H9 (cell line): ENCODE results near the gene CDC42EP4. TPM values are rescaled to one million over a fixed set of nuclear protein-coding genes. Genes with fewer than 3 reads are reported as not detected.

ENCODE experiments used
- DNase-seq: peaks from one replicate; pipeline ENCODE4 v3.0.0-alpha.2; 2017
- H2AFZ ChIP-seq: one replicate; pipeline ENCODE4 v1.6.1; 2013; ENCODE audit warnings: mild to moderate bottlenecking, low read length, control low read depth, moderate library complexity
- H2AK5ac ChIP-seq: 2 replicates; pipeline ENCODE4 v1.6.1; 2013; ENCODE audit warnings: low read length, control low read depth, mixed read lengths; ENCODE audit not compliant: insufficient read length
- H2BK120ac ChIP-seq: one replicate; pipeline ENCODE4 v1.6.1; 2013; ENCODE audit warnings: low read depth, mild to moderate bottlenecking, low read length, control low read depth, inconsistent platforms; ENCODE audit not compliant: poor library complexity, severe bottlenecking
- H2BK12ac ChIP-seq: 2 replicates; pipeline ENCODE4 v1.6.1; 2013; ENCODE audit warnings: low read length, control low read depth, mixed read lengths, low read depth; ENCODE audit not compliant: insufficient read length
- H2BK15ac ChIP-seq: 2 replicates; pipeline ENCODE4 v1.6.1; 2013; ENCODE audit warnings: low read depth, low read length, control low read depth
- H2BK20ac ChIP-seq: one replicate; pipeline ENCODE4 v1.6.1; 2013; ENCODE audit warnings: low read depth, mild to moderate bottlenecking, low read length, control low read depth, inconsistent platforms; ENCODE audit not compliant: poor library complexity, severe bottlenecking
- H2BK5ac ChIP-seq: 2 replicates; pipeline ENCODE4 v1.6.1; 2013; ENCODE audit warnings: low read length, control low read depth, mixed read lengths; ENCODE audit not compliant: insufficient read length
- H3K14ac ChIP-seq: 2 replicates; pipeline ENCODE4 v1.6.1; 2013; ENCODE audit warnings: low read length, control low read depth; ENCODE audit not compliant: insufficient read depth
- H3K18ac ChIP-seq: 2 replicates; pipeline ENCODE4 v1.6.1; 2013; ENCODE audit warnings: low read depth, mild to moderate bottlenecking, mixed read lengths, low read length, control low read depth; ENCODE audit not compliant: insufficient read length
- H3K23ac ChIP-seq: 2 replicates; pipeline ENCODE4 v1.6.1; 2013; ENCODE audit warnings: low read length, control low read depth, mixed read lengths, low read depth; ENCODE audit not compliant: insufficient read length
- H3K23me2 ChIP-seq: 2 replicates; pipeline ENCODE4 v1.6.1; 2013; ENCODE audit warnings: low read depth, mild to moderate bottlenecking, mixed read lengths, low read length, control low read depth; ENCODE audit not compliant: insufficient read length, poor library complexity, severe bottlenecking
- H3K27ac ChIP-seq: 2 replicates; pipeline ENCODE4 v1.5.1; 2013; ENCODE audit warnings: low read length, control low read depth, mixed read lengths, low read depth; ENCODE audit not compliant: insufficient read length
- H3K27me3 ChIP-seq: 2 replicates; pipeline ENCODE4 v1.6.1; 2013; ENCODE audit warnings: low read length, control low read depth, inconsistent platforms; ENCODE audit not compliant: insufficient read depth
- H3K4ac ChIP-seq: 2 replicates; pipeline ENCODE4 v1.6.1; 2013; ENCODE audit warnings: low read depth, mild to moderate bottlenecking, control low read depth, inconsistent platforms, low read length, moderate library complexity
- H3K4me1 ChIP-seq: 2 replicates; pipeline ENCODE4 v1.6.1; 2013; ENCODE audit warnings: low read length, control low read depth, inconsistent platforms; ENCODE audit not compliant: insufficient read depth
- H3K4me2 ChIP-seq: 2 replicates; pipeline ENCODE4 v1.6.1; 2013; ENCODE audit warnings: low read length, control low read depth, mixed read lengths; ENCODE audit not compliant: insufficient read length, insufficient read depth
- H3K56ac ChIP-seq: 2 replicates; pipeline ENCODE4 v1.6.1; 2013; ENCODE audit warnings: low read depth, mild to moderate bottlenecking, mixed read lengths, low read length, control low read depth; ENCODE audit not compliant: insufficient read length
- H3K79me1 ChIP-seq: 2 replicates; pipeline ENCODE4 v1.6.1; 2013; ENCODE audit warnings: low read depth, mild to moderate bottlenecking, moderate library complexity, low read length, control low read depth, inconsistent platforms; ENCODE audit not compliant: insufficient read depth, poor library complexity, severe bottlenecking
- H3K79me2 ChIP-seq: 2 replicates; pipeline ENCODE4 v1.6.1; 2013; ENCODE audit warnings: low read length, control low read depth, inconsistent platforms; ENCODE audit not compliant: insufficient read depth
- H3K9ac ChIP-seq: 2 replicates; pipeline ENCODE4 v1.6.1; 2013; ENCODE audit warnings: low read length, control low read depth, mixed read lengths; ENCODE audit not compliant: insufficient read length; ENCODE audit errors: extremely low read depth
- H3K9me3 ChIP-seq: one replicate; pipeline ENCODE4 v1.6.1; 2013; ENCODE audit warnings: low read depth, low read length, inconsistent platforms; ENCODE audit not compliant: control insufficient read depth
- H3T11ph ChIP-seq: one replicate; pipeline ENCODE4 v1.6.1; 2013; ENCODE audit warnings: mild to moderate bottlenecking, low read length, control low read depth, inconsistent platforms
- H4K20me1 ChIP-seq: one replicate; pipeline ENCODE4 v1.6.1; 2013; ENCODE audit not compliant: control insufficient read depth, insufficient read length, insufficient read depth
- H4K5ac ChIP-seq: 2 replicates; pipeline ENCODE4 v1.6.1; 2013; ENCODE audit warnings: low read depth, mild to moderate bottlenecking, mixed read lengths, low read length, control low read depth; ENCODE audit not compliant: insufficient read length
- H4K8ac ChIP-seq: replicated peaks from 2 replicates; pipeline ENCODE4 v1.6.1; 2013; ENCODE audit warnings: low read length, control low read depth, mixed read lengths, low read depth; ENCODE audit not compliant: insufficient read length
- H4K91ac ChIP-seq: 2 replicates; pipeline ENCODE4 v1.6.1; 2013; ENCODE audit warnings: low read depth, mild to moderate bottlenecking, moderate library complexity, mixed read lengths, low read length, control low read depth; ENCODE audit not compliant: insufficient read length
- H3K27ac Mint-ChIP-seq, 3 experiments: 2 replicates in 2 of 3; 3 replicates in 1 of 3; pipeline ENCODE4 v1.8.0; 2020 to 2021; ENCODE audit warnings: mixed read lengths in 3 of 3, mild to moderate bottlenecking in 1 of 3, moderate library complexity in 1 of 3
- H3K27me3 Mint-ChIP-seq: 2 replicates; pipeline ENCODE4 v1.8.0; 2021; ENCODE audit warnings: low read depth, mild to moderate bottlenecking, moderate library complexity, mixed read lengths
- H3K36me3 Mint-ChIP-seq, 3 experiments: 2 replicates in 2 of 3; 3 replicates in 1 of 3; pipeline ENCODE4 v1.8.0; 2020 to 2021; ENCODE audit warnings: low read depth in 3 of 3, mixed read lengths in 3 of 3; ENCODE audit not compliant: insufficient read depth in 1 of 3
- H3K4me1 Mint-ChIP-seq, 2 experiments: 2 replicates each; pipeline ENCODE4 v1.8.0; 2020; ENCODE audit warnings: mixed read lengths in 2 of 2
- H3K4me3 Mint-ChIP-seq, 2 experiments: 2 replicates in 1 of 2; 3 replicates in 1 of 2; pipeline ENCODE4 v1.8.0; 2020 to 2021; ENCODE audit warnings: mild to moderate bottlenecking in 2 of 2, mixed read lengths in 2 of 2, moderate library complexity in 1 of 2
- H3K9me3 Mint-ChIP-seq, 2 experiments: 2 replicates in 1 of 2; 3 replicates in 1 of 2; pipeline ENCODE4 v1.8.0; 2020; ENCODE audit warnings: mild to moderate bottlenecking in 2 of 2, mixed read lengths in 2 of 2, moderate library complexity in 1 of 2
- CTCF ChIP-seq: fragments of 200-600 bp; sonication (generic); conservative IDR thresholded peaks from 3 replicates; pipeline ENCODE4 v1.8.0; 2021; ENCODE audit warnings: antibody characterized with exemption, mild to moderate bottlenecking
- WGBS: extraction: QIAGEN DNeasy Blood & Tissue Kit; methylation state at CpG from one replicate; pipeline ENCODE4 v1.1.7; 2013; ENCODE audit warnings: missing lambda C conversion rate, low lambda C conversion rate, mixed read lengths; ENCODE audit not compliant: insufficient read length; ENCODE audit errors: extremely low coverage; 5-methylcytosine and 5-hydroxymethylcytosine counted together
- total RNA-seq: library from RNA; stranded (reverse); gene quantifications from 2 replicates; pipeline ENCODE4 v1.2.1, GENCODE V29; 2021

Gene CDC42EP4
- total RNA-seq, 1 experiment from 2014 or later = 27.1 TPM

GRCh38 chr17:73261617-73261951 lies 50.2 kb downstream of the CDC42EP4 start, which contains the start of gene CPSF4L:
CPSF4L (minus strand) TSS chr17:73261880; CDS start chr17:73261818, 62 bp downstream.
- Histone ChIP-seq H2BK120ac (no peak within 1 kb of the TSS), H4K8ac (no peak within 1 kb of the TSS), H4K20me1 (no peaks in the 10 kb centered on the region), H3K4ac (no peak within 1 kb of the TSS), H2BK15ac (no peak within 1 kb of the TSS), H3K23ac (no peak within 1 kb of the TSS), H3K4me1 (peaks cover 3% of the 10 kb centered on the region; the same call in 1 of the 2 replicates), H3K9ac (no peak within 1 kb of the TSS), H2BK20ac (no peak within 1 kb of the TSS), H3T11ph (no peak within 1 kb of the TSS), H3K18ac (peak within 1 kb of the TSS; percentile 52), H3K14ac (no peak within 1 kb of the TSS; the same call in 1 of the 2 replicates), H3K4me2 (peak within 1 kb of the TSS; percentile 4), H2AFZ (no peak within 1 kb of the TSS), H3K79me1 (no peaks in the 10 kb centered on the region), H3K79me2 (no peaks in the 10 kb centered on the region), H3K27ac (no peak within 1 kb of the TSS), H3K9me3 (no peaks in the 10 kb centered on the region), H3K27me3 (no peaks in the 10 kb centered on the region; the same call in 1 of the 2 replicates), H4K5ac (no peak within 1 kb of the TSS), H2AK5ac (no peak within 1 kb of the TSS), H2BK5ac (no peak within 1 kb of the TSS), H3K23me2 (no peaks in the 10 kb centered on the region), H3K56ac (no peak within 1 kb of the TSS), H4K91ac (no peak within 1 kb of the TSS), H2BK12ac (no peak within 1 kb of the TSS)
- no peak for TF ChIP-seq CTCF
- DNase-seq = no peak
- H3K9me3 Mint-ChIP-seq = no peaks in the 10 kb centered on the region
- H3K4me1 Mint-ChIP-seq = peaks cover 23 to 36% of the 10 kb centered on the region in 2 experiments
- no peaks in the 10 kb centered on the region for H3K36me3 Mint-ChIP-seq
- H3K27ac Mint-ChIP-seq = peak within 1 kb of the TSS in 2 of 3 experiments; percentile 62 to 68; a peak in 1 of 7 replicates
- peaks cover 27% of the 10 kb centered on the region for H3K27me3 Mint-ChIP-seq
- H3K4me3 Mint-ChIP-seq = peak within 1 kb of the TSS in 1 of 2 experiments; percentile 60; a peak in 1 of 5 replicates
- no CpG with 5 or more reads among the region's 9 CpGs for WGBS
